Stimulated activated CD4-positive, alpha-beta T cell treated with anti-CD3 and anti-CD28 coated beads, Interleukin-1b, Interleukin-23, amount 100 ng/mL, for 48 hours (primary cell): ENCODE measurements around the gene RCCD1.
"Not testable (repeated sequence)": the region's sequence is repeated elsewhere in the genome, so short reads cannot be mapped to it uniquely, and the experiment has no call there.

Experiments
- DNase-seq: peaks from one replicate; pipeline ENCODE4 v3.0.0-alpha.2; 2020

RCCD1 gene, protein sequence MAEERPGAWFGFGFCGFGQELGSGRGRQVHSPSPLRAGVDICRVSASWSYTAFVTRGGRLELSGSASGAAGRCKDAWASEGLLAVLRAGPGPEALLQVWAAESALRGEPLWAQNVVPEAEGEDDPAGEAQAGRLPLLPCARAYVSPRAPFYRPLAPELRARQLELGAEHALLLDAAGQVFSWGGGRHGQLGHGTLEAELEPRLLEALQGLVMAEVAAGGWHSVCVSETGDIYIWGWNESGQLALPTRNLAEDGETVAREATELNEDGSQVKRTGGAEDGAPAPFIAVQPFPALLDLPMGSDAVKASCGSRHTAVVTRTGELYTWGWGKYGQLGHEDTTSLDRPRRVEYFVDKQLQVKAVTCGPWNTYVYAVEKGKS

DNA sequence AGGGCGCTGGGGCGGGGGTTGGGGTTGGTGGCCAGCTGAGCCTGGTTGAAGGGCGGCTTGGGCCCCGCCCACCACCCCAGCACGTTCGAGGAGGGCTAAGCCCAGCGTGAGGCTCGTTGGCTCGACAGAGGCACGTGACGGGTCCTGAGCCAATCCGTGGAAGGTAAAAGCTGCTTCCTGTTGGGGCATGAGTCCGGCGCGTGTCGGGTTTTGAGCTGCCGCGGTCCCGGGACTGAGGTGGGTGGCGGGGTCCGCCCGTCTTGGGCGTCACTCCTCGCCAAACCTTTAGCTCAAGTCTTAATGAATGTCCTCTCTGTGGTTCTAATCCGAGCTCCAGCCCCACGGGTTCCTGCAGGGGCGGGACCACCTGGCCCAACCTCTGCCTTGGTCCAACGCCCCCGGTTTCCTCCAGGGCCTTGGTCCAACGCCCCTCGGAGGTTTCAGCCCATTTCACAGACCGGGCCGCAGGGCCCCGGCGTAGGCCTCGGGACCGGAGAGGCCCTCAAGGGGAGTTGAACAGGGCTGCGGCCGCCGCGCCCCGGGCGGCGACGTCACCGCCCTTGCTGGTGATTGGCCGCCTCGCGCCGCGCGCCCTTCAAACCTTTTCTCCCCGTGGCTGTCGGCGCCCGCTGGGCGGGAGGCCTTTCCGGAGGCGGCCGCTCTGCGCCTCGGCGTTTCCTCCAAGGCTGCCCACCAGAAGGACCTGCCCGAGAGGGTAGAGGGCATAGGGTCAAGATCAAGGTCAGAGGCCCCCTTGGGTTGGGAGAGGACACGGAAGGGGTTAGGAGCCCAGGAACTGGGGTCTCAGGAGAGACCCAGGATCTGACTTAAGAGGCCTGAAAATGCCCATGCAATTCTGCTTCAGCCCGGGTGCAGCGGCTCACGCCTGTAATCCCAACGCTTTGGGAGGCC is at the start of gene RCCD1:
TSS of gene RCCD1 (plus strand) at position 173 of the 912 bp plus-strand sequence. CDS start 1,851 bp downstream, outside the sequence.
- DNase-seq: peak; percentile 94

DNA sequence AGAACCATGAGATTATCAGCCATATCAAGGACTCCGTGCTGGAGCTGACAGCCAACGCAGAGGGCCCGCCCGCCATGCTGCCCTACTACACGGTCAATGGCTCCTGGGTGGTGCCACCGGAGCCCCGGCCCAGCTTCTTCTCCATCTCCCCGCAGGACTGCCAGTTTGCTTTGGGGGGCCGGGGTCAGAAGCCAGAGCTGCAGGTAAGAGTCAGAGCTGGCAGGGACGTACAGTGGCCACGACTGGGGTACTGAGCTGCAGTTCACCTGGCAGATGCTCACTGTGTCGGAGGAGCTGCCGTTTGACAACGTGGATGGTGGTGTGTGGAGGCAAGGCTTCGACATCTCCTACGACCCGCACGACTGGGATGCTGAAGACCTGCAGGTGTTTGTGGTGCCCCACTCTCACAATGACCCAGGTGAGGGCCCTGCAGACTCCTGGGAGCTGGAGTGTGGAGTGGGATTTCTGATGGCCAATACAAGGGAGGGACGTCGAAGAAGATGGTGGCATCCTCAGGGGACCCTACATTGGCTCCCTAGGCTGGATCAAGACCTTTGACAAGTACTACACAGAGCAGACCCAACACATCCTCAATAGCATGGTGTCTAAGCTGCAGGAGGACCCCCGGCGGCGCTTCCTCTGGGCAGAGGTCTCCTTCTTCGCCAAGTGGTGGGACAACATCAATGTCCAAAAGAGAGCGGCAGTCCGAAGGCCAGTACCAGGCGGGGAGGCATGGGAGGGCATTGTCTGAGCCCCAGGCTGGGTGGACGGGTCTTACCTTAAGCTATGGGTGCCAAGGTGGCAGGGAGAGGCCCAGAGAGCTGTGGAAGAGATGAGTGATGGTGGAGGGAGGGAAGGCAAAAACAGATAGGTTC is 49.1 kb upstream of the RCCD1 start:
- no peak for DNase-seq

DNA sequence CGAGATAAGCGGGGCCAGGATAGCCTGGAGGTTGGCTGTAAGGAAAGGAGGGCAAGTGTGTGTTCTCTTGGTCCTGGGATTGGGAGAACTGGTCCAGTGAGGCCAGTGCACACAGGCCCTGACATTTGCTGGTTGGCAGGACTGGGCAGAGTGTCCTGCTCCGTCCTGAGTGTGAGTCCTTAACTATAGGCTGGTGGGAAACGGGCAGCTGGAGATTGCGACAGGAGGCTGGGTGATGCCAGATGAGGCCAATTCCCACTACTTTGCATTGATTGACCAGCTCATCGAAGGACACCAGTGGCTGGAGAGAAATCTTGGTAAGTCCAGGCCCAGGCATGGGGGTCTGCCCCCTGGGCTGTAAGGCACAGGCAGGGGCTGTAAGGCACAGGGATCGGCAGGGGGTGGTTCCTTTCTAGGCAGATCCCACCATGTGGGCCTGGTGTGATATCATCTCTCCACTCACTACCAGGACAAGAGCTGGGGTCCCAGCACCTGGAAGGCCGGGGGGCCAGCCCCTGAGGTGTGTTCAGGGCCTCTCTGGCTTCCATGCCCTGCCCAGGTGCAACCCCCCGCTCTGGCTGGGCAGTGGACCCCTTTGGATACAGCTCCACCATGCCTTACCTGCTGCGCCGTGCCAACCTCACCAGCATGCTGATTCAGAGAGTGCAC is 48.4 kb upstream of the RCCD1 start:
- DNase-seq: no peak

DNA sequence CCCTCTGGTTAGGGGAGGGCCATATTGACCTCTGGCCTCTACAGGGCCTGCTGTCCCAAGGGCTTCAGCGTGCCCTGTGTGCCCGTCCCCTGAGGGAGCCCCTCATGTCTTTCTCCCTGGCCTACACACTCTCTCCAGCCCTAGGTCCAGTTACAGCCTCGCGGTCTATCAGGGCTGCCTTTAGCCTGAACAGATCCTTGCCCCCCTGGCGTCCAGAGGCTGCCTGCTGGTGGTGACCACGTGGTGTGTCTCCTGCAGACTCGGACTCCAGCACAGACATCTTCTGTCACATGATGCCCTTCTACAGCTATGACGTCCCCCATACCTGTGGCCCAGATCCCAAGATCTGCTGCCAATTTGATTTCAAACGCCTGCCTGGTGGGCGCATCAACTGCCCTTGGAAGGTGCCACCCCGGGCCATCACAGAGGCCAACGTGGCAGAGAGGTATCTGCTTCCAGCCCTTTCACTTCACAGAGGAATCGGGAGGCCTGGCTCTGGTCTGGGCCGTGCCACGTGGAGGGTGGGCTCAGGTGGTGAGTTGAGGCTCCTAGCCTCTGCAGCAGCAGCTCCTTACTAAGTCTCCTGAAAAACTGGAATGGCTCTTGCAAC is 47.5 kb upstream of the RCCD1 start:
- no peak for DNase-seq

DNA sequence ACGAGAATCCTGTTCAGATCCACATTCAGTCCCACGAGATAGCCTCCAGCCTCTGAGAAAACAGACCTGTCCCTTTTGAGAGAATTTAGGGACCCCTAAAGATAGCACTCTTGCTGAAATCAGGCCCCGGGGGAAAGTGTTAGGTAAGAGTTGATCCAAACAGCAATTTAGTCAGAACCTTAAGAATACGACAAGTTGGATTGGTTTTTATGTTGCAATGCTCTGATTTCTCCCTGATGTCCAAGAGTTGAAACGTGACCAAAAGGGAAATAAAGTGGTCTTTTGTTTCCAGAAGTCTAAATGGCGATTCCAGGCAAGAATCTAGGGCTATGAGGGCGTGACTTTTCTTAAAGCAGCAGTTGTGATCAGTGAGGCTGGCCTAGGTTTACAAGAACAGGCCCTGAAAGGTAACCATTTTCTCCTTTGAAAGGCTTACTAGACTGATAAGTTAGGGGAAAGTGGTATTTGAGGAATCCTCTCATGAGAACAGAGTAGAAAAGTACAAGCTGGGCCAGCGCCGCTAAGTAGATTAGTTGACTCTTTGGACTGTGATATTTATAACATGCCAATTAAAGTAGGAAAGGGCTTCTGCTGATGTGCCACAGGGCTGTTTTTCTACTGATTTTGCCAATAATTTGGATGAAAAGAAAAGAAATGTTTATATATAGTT is 46.7 kb upstream of the RCCD1 start:
- DNase-seq: no peak

DNA sequence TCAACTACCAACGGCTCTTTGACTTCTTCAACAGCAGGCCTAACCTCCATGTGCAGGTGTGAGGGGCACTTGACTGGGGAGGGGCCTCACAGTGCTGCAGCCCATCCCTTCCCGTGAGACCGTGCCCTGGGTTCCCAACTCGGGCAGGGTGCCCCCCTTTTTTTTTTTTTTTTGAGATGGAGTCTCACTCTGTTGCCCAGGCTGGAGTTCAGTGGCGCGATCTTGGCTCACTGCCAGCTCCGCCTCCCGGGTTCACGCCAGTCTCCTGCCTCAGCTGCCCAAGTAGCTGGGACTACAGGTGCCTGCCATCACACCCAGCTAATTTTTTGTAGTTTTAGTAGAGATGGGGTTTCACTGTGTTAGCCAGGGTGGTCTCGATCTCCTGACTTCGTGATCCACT is 45.2 kb upstream of the RCCD1 start:
- not testable (repeated sequence) for DNase-seq

DNA sequence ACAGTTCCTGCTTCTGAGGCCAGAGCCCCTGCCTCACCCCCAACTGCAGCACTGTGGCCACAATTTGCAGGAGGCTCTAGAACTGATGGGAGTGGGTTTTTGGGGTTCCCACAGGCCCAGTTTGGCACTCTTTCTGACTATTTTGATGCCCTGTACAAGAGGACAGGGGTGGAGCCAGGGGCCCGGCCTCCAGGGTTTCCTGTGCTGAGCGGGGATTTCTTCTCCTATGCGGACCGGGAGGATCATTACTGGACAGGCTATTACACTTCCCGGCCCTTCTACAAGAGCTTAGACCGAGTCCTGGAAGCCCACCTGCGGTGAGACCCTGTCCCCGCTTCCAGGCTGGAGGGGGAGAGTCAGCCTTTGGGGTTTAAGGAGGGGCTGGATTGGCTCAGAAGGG is 44.7 kb upstream of the RCCD1 start:
- DNase-seq: no peak

DNA sequence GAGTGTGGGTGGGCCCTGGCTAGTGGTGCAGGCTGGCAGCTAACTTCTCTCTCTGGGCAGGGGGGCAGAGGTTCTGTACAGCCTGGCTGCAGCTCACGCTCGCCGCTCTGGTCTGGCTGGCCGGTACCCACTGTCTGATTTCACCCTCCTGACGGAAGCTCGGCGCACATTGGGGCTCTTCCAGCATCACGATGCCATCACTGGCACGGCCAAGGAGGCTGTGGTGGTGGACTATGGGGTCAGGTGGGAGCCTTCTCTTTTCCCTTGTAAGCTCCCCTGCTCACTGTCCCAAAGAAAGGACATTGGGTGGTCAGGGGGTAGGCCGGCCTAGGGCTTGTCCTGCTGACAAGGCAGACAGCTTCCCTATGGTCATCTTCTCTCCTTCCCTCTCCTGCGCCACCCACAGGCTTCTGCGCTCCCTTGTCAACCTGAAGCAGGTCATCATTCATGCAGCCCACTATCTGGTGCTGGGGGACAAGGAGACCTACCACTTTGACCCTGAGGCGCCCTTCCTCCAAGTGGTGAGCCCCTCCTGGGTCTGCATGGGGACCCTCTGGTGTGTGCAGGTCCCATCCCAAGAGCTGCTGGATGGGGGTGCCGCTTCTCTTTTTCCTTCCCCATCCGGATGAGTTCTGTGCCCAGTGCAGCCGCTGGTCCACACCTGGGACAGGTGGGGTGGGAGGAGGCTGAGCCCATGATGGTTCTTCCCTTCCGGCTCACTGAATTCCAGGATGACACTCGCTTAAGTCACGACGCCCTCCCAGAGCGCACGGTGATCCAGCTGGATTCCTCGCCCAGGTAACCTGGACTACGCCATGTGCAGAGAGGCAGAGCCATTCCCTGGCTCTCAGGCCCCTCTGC is 44.0 kb upstream of the RCCD1 start:
- no peak for DNase-seq

DNA sequence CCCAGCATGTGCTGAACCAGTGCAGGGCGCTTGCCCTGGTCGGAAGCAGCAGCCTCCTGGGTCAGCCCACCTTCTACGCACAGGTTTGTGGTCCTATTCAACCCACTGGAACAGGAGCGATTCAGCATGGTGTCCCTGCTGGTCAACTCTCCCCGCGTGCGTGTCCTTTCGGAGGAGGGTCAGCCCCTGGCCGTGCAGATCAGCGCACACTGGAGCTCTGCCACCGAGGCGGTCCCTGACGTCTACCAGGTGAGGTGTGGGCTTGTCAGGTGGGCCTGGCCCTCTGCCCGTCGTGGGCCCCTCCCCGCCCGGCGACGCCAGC is 43.4 kb upstream of the RCCD1 start:
- no peak for DNase-seq

DNA sequence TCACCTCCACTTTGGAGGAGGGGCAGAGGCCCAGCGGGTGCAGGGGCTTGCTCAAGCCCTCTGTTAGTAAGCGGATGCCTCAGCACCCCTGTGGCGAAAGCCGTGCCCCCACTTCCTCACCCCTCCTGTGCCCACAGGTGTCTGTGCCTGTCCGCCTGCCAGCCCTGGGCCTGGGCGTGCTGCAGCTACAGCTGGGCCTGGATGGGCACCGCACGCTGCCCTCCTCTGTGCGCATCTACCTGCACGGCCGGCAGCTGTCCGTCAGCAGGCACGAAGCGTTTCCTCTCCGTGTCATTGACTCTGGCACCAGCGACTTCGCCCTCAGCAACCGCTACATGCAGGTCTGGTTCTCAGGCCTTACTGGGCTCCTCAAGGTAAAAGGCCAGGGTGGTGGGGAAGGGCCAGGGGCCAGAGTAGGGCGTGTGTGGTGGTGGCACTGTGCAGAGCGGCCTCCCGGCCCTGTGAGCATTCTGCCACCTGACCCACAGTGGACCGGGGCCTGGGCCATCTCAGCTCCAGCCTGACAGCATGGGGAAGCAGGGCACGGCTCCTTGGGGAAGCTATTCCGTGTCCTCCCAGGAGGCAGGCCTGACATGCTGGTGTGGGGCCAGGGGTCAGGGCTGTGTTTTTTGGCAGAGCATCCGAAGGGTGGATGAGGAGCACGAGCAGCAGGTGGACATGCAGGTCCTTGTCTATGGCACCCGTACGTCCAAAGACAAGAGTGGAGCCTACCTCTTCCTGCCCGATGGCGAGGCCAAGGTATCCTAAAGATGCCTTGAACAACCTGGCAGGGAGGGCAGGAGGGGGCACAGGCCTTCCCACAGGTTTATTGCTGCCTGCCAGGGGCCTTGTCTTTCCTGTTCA is 42.5 kb upstream of the RCCD1 start:
- no peak for DNase-seq

DNA sequence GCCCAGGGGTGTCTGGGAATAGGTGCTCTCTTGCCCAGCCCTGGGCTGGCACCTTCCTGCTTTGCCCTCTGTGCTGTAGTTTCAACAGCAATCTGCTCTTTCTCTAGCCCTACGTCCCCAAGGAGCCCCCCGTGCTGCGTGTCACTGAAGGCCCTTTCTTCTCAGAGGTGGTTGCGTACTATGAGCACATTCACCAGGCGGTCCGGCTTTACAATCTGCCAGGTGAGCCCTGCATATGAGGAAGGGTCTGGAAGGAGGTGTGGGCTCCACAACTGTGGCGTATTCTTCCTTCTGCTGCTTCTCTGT is 42.0 kb upstream of the RCCD1 start:
- no peak for DNase-seq

DNA sequence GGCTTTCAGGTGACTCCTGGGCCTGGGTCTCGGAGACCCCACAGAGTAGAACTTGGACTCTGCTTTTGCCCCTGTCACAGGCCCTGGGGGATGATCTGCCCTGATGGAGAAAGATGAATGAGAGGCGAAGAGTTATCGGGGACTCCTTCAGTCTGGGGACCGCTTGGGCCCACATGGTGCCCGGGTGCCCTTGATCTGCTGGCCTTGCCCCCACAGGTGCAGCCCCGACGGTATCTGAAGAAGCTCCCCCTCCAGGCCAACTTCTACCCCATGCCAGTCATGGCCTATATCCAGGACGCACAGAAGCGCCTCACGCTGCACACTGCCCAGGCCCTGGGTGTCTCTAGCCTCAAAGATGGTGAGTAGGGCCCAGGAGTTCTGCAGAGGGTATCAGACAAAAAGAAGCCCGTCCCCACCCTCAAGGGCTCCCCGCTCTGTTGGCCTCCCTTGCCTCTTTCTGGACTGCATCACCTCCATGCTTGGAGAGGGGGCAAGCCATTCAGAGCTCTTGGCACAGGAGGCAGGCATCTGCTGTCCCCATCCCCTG is 41.2 kb upstream of the RCCD1 start:
- no peak for DNase-seq

DNA sequence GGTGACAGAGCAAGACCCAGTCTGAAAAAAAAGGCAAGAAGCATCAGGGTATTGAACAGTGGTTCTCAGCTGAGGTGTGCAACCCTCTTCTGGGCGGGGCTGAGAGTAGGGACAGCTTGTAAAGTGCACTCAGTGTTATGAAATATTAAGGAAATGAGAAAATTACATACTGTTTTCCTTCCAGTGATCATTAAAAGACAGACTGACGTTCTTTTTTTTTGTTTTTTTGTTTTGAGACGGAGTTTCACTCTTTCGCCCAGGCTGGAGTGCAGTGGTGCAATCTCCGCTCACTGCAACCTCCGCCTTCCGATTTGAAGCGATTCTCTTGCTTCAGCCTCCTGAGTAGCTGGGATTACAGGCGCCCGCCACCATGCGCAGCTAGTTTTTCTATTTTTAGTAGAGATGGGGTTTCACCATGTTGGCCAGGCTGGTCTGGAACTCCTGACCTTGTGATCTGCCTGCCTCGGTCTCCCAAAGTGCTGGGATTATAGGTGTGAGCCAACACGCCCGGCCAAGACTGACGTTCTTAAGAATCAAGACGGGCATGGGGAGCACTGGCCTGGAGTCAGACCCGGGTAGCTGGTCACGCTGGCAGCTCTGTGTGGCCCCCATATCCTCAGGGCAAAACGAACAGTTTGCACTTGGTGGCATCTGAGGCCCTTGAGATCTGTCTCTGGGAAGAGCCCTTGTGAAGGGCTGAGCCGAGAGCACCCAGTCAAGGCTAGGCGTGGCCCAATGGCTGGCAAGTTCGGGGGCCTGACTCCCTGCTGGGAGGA is 40.2 kb upstream of the RCCD1 start:
- DNase-seq: no peak

DNA sequence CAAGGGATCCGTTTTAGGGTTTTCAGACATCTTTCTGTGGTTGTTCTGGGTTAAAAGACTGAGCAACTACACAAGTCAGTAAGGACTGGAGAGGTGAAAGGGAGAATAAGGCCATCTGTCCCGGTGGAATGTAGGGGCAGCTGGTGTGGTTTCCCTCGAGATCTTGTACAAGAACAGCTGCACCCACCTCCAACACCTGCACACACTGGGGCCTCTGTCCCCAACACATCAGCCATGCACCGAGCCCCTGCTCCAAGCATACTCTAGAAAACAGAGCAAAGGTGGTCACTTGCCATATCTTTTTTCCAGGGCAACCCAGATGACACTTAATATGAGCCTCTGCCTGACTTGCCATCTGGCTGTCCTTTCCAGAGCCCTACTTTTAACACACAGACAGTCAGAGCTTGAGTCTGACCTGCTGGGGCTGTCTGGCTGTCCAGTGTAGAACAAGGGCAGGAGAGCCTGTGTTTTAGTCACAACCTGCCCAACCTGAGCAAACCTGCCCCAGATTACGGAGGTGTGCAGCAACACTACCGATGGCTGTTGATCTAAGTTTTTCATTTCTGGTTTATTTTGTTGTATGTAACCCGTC is 39.4 kb upstream of the RCCD1 start:
- no peak for DNase-seq

DNA sequence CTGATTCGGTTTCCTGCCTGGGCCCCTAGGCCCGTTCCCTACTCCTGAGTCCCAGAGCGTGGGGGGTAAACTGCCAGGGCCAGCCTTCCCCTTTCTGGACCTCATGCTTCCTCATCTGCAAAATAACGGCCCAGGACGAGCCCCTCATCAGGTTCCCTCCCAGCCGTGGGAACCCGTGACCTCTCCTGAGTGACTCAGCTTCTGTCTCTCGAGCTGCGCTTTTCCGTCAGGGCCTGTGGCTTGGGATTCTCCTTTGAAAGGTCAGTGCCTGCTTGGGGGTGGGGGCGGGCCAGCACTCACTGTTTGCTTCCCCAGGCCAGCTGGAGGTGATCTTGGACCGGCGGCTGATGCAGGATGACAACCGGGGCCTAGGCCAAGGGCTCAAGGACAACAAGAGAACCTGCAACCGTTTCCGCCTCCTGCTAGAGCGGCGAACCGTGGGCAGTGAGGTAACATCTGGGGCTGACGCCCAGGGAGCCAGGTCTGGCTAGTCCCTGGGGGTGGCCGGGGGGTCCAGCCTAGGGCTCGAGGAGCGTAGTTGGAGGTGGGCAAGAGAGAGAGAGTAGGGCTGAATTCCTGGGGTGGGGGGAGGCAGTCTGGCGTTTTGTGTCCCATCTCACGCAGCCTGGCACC is 38.8 kb upstream of the RCCD1 start:
- no peak for DNase-seq

DNA sequence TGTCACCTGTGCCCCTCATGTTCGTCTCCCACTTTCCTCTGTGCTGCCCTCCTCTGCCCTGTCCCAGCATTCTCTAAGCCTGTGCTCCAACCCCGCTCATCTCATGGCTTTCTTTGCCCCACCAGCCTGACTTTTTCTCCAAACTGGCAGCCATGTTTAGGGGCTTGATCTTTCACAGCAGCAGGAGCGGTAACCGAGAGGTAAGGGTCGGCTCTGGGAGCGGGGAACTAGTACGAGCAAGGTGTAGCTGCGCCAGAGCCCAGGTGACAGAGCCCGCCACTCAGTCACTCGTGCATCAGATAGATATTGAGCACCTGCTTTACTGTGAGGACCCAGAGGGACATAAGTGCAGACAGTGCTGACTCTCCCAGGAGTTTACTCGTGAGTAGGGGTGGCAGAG is 38.2 kb upstream of the RCCD1 start:
- DNase-seq: no peak

DNA sequence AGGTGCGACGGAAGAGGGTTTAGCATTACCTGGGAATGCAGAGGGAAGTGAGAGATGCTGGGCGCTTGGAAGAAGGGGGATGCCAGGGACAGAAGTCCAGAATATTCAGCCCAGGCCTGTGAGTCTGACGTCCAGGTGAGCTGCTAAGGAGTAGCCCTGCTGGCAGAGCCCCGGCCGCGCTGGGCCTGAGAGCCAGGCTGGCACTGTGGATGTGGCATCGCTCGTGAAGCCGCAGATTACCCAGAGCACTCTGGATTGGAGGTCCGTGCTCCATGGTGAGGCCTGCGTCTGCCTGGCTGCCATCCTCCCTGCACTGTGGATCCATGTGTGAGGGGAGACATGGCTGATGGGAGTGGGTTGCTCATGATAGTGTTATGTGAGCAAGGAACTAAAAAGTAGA is 37.1 kb upstream of the RCCD1 start:
- no peak for DNase-seq
